ENCODE data around the gene CGB3.
"Not testable (repeated sequence)": the region's sequence is repeated elsewhere in the genome, so short reads cannot be mapped to it uniquely, and the experiment has no call there.

CGB3 gene

GRCh38 chr19:49042666-49043065 is 18.5 kb upstream of the CGB3 start:
- DNase-seq (ENCODE audit: low spot score) = not testable (repeated sequence)

DNA sequence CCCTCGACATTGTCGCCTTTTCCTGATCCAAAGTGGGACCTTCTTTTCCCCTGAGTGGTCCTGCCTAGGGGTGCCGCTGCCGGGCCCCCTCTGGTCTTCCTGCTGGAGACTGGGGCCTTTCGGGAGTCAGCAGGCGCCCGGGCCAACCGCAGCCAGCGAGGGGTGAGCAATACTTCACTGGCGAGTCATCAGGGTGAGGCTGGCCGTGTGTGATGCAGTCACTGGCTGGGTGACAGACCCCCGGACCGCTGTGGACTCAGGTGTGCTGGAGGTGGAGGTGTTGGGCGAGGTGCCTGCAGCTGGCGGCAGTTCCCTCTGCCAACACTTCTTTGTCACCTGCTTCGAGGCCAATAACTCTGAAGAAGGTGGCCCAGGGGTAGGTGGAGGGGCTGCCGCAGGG is 18.0 kb upstream of the CGB3 start:
- DNase-seq (ENCODE audit: low spot score) = no peak

DNA sequence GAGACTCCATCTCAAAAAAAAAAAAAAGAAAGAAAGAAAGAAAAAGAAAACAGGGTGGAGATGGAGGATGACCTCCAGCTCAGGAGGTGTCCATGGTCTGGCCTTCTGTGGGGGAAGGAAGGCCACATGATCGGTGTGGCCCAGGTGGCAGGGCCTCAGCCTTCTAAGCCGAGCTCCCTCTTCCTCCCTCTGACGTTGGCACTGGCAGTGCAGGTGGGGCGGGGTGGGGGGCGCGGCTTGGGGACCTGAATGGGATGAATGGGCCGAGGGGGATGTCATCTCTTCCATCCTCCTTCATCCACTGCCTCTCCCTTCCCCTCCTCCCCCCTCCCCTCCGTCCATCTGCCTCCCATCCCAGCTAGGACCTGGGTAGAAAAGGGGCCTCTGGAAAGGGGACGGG is 15.6 kb upstream of the CGB3 start:
- DNase-seq (ENCODE audit: low spot score) = not testable (repeated sequence)

DNA sequence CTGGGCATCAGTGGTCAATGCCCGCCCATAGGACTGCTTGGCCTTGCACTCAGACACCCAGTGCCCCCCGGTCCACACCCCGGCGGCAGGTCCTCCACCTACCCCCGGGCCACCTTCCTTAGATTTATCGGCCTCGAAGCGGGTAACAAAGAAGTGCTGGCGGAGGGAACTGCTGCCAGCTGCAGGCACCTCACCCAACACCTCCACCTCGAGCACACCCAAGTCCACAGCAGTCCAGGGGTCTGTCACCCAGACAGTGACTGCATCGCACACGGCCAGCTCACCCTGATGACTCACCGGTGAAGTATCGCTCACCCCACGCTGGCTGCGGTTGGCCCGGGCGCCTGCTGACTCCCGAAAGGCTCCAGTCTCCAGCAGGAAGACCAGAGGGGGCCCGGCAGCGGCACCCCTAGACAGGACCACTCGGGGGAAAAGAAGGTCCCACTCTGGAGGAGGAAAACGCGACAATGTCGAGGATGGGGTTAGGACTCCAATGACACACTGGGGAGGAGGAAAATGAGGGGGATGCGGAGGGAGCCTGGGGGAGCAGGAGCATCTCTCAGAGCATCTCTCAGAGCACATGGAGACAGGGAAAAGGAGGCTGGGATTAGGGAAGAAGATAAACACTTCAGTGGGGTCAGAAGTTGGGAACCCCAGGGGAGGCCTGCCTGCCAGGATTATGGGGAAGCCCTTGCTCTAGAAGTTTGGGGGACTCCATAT is 14.6 kb upstream of the CGB3 start:
- not testable (repeated sequence) for DNase-seq (ENCODE audit: low spot score)

DNA sequence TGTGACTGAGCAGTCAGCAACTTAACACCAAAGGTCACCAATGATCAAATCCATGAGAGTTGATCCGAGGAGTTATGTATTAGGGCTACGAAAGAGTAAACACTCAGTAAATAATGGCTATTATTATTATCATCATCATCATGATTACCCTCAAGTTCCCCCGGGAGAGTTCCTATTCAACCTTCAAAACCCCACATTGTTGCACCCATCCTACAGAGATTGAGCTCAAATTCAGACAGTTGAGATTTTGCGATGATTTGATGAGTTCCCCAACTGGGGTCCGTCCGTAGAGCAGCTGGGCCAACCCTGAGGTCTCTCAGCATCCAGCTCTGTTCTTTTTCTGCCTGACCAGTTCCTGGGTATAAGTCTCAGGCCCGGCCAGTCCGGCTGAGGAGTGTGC is 14.0 kb upstream of the CGB3 start:
- DNase-seq (ENCODE audit: low spot score) = not testable (repeated sequence)

DNA sequence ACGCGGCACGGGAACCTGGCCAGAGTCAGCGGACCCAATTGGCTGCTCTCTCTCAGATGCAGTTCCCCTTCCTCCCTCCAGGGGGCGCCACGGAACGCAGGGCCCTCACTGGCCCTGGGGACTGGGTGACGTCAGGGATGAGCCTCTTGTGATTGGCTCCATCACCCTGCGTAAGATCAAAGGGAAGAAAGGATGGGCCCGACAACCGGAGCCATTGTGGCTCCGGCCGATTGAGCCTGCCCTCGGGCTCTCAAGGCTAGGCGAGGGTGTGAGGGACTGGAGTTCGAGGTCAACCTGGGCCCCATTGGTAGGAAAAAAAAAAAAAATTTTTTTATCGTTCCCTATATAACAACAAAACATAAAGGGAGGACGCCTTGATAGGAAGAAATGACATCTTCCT is 12.7 kb upstream of the CGB3 start, which contains the start of gene CGB1:
CGB1 (minus strand) TSS at position 81 of the 400 bp plus-strand sequence. CDS start 184 bp downstream, outside the sequence.
- not testable (repeated sequence) for DNase-seq (ENCODE audit: low spot score)

- DNase-seq (ENCODE audit: low spot score) = not testable (repeated sequence)
These were observed 7.6 kb upstream of the CGB3 start, which contains the start of gene CGB2 for GRCh38 chr19:49031642-49032301. TSS of gene CGB2 (plus strand) at chr19:49031890. CDS start at chr19:49032096, 206 bp downstream.

DNA sequence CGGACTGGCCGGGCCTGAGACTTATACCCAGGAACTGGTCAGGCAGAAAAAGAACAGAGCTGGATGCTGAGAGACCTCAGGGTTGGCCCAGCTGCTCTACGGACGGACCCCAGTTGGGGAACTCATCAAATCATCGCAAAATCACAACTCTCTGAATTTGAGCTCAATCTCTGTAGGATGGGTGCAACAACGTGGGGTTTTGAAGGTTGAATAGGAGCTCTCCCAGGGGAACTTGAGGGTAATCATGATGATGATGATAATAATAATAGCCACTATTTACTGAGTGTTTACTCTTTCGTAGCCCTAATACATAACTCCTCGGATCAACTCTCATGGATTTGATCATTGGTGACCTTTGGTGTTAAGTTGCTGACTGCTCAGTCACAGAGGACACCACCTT is 6.2 kb upstream of the CGB3 start:
- not testable (repeated sequence) for DNase-seq (ENCODE audit: low spot score)

- DNase-seq (ENCODE audit: low spot score) = not testable (repeated sequence)
These were observed 5.6 kb upstream of the CGB3 start for GRCh38 chr19:49029749-49030148.

DNA sequence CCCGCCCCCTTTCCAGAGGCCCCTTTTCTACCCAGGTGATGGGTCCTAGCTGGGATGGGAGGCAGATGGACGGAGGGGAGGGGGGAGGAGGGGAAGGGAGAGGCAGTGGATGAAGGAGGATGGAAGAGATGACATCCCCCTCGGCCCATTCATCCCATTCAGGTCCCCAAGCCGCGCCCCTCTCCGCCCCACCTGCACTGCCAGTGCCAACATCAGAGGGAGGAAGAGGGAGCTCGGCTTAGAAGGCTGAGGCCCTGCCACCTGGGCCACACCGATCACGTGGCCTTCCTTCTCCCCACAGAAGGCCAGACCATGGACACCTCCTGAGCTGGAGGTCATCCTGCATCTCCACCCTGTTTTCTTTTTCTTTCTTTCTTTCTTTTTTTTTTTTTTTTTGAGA is 4.6 kb upstream of the CGB3 start:
- DNase-seq (ENCODE audit: low spot score) = not testable (repeated sequence)

DNA sequence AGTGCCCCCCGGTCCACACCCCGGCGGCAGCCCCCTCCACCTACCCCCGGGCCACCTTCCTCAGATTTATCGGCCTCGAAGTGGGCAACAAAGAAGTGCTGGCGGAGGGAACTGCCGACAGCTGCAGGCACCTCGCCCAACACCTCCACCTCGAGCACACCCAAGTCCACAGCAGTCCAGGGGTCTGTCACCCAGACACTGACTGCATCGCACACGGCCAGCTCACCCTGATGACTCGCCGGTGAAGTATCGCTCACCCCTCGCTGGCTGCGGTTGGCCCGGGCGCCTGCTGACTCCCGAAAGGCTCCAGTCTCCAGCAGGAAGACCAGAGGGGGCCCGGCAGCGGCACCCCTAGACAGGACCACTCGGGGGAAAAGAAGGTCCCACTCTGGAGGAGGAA is 1.5 kb upstream of the CGB3 start:
- DNase-seq (ENCODE audit: low spot score) = not testable (repeated sequence)

GRCh38 chr19:49025088-49025487 is 955 bp upstream of the CGB3 start:
- DNase-seq (ENCODE audit: low spot score) = not testable (repeated sequence)

- DNase-seq (ENCODE audit: low spot score) = no peak
These were observed 2.0 kb downstream of the CGB3 start for GRCh38 chr19:49022116-49022515.

- no peak for DNase-seq (ENCODE audit: low spot score)
These were observed 2.9 kb downstream of the CGB3 start for GRCh38 chr19:49020931-49021895.

DNA sequence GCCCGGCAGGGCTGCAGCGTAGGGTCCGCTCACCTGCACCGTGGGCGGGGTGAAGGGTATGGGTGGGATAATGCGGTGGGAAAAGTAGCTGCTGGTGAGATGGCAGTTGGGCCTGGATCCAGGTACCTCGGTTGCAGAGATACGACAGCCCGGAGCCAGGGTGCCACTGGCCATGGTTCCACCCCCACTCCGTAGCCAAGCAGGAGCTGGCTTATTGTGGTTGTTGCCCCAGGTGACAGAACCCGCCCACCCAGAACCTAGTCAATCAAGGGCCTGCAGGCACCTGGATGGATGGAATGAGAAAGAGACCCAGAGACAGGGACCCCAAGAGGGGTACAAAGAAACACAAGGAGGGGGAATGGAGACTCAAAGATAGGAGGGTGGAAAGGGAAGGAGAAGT is 3.8 kb downstream of the CGB3 start:
- DNase-seq (ENCODE audit: low spot score) = no peak

DNA sequence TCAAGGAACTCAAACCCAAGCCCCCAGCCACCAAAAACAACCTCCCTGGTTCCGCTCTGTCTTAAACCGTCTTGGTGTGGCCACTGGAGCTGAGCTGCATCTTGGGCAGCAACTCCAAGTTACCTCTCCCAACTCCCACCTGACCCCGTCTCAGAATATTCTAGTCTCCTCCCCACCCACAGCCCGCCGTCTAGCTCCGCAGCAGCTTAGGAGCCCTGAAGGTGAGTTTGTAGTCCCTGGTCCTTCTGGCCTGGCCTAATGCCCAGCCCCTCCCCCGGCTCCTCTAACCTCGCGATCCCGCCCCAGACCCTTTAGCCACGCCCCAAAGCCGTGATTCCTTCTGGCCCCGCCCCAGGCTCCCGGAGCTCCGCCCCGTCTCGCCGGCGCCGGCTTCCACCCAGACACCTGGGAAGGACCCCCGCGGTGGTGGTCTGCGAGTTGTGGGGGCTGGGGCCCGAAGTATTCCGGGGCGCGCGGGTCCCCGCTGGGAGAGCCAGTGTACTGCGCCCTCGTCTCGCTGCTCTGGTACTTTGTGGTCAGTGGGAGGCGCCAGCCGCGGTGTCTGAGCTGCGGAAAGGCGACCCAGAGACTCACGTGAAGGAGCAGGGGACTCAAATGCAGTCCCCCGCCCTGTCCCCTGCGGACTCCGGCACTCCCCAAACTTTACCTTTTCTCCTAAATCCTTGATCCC is 4.7 kb downstream of the CGB3 start:
- DNase-seq (ENCODE audit: low spot score) = no peak

GRCh38 chr19:49018388-49019241 is 5.5 kb downstream of the CGB3 start:
- DNase-seq (ENCODE audit: low spot score) = not testable (repeated sequence)

- DNase-seq (ENCODE audit: low spot score) = no peak
These were observed 6.3 kb downstream of the CGB3 start for GRCh38 chr19:49017666-49018351.

DNA sequence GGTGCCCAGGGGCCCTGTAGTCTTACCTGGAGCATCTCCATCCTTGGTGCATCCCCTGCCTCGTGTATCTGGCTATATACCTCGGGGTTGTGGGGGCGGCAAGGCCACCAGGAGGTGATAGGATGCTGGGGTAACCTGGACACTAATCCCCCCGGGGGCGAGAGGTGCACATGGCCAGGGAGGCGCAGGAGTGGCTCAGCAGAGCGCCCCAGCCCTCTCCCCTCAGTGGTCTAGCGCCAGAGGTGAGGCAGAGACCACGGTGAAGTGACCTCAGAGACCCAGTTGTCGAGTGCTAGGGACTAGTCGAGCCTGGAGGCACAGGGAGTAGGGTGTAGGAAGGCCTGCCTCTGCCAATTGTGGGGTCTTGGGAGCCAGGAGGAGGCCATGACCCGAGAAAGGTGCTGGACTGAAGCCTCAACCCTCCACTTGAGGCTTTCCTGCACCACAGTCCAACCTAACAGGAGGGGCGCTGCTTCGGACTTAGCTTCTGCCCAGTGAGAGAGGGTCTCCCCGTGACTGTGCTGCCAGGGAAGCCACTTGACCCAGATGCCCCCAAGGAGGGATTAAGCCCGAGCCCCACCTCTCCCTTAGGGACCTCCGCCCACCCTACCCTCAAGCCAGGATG is 7.0 kb downstream of the CGB3 start, which contains the start of gene LHB:
LHB (minus strand) TSS at position 51 of the 625 bp plus-strand sequence; CDS start at position 41, 10 bp downstream.
- DNase-seq (ENCODE audit: low spot score) = no peak

All from left forelimb (tissue), 1 donor.